ENCODE results near the gene SLC29A4. TPM values are rescaled to one million over a fixed set of nuclear protein-coding genes. Genes with fewer than 3 reads are reported as not detected.

Gene SLC29A4
- polyA plus RNA-seq, 4 donors = 19.9 to 29.6 (median 24.9) TPM

- DNase-seq (ENCODE audit: low read depth in 4 of 4, low spot score in 3 of 4) = no peak
These were observed 68.0 kb downstream of the SLC29A4 start for GRCh38 chr7:5350600-5351385.

DNA sequence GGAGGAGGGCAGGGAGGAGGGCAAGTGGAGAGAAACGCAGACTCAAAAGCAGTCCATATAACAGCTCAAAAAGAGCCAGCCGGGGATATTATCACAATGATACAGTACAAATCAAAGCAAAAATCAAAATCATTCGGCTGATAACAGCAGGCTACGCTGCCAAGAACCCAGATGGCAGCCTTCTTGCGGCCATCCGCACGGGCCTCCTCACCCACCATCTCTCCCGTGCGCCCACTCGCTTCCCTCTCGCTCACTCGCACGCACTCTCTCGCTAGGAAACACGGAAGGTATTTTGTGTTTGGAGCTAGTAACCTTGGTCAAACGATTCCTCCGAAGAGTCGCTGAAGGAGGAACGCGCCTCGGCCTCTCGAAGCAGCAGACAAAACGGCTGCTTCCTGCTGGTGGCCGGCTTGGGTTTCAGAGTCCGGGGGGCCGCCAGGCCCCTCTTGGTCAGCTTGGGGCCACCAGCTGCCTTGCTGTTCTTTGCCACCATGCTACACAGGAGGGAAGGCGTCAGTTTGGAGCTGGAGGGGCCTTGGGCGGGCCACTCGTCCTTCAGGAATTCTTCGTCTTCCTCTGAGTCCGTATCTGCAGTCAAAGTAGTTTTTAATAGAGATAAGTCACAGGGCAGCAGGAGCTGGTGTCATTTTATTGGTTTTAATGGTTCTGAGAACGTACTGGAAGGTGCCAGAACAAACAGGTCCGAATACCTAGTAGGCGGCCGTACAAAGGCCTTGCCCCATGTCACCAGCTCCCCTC lies 68.9 kb downstream of the SLC29A4 start:
- DNase-seq (ENCODE audit: low read depth in 4 of 4, low spot score in 3 of 4) = no peak

DNA sequence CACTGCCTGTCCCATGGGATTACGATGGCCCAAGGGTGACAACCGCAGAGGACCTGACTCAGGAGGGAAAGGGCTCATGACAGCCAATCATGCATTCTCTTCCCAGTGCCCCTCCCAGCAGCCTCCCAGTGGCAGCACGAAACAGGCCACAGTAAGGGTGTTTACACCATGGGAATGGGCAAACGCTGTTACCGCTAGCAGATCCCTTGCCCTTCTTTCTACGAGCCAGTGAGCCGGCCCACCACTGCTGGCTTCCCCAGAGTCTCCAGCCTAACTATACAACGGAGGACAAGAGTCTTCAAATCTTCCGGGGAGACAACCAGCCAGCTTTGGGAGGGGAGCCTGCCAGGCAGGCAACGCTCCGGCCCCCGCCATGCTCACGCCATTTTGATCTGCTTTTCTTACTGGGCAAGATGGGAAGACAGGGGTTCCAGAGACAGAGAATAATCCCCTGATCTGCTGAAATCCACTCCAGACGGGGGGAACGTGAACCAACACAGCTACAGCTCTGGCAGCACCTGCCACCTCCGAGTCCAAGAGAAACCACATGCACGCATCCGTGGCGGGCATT lies 69.8 kb downstream of the SLC29A4 start:
- no peak for DNase-seq (ENCODE audit: low read depth in 4 of 4, low spot score in 3 of 4)

DNA sequence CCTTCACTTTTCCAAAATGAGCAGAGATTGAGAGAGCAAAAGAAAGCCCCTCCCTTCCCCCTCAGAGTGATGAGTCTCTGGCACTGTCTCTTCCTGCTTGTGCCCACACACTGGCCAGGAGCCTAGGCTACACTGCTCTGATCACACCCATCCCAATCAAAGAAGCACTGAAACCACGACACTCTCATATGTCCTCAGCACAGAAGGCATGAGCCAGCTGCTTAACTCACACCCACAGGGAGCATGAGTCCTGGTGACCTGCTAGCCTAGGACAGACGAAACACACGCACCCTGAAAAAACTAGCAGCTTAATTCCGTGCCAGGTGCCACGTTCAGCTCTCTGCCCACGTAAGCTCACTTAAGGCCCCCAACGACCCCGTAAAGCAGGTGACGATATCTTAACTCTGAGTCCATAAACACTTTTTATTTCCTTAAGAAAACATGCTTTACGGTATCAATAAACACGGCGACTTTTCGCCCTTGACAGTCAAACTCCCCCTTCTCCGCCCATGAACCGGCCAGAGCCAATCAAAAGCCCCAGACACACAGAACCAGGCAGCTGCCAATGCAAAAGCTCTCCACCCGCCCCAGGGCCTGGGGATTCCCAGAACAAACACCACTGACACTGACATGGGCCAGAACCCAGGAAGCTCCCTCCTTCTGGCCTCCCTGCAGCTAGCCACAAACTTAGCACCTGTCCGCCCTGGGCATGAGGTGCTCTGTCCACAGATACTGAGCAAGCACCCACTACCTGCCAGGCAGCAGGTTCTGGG lies 71.9 kb downstream of the SLC29A4 start:
- no peak for DNase-seq (ENCODE audit: low read depth in 4 of 4, low spot score in 3 of 4)

Other genes with a start within 250 kb of the SLC29A4 start
- gene RBAK, start 237.1 kb upstream of the SLC29A4 start, polyA plus RNA-seq (ENCODE audit: insufficient read length in 4 of 4) = 10 to 100 TPM; 21.3 to 25.8 (median 23.2) TPM
- gene WIPI2, start 92.7 kb upstream of the SLC29A4 start, polyA plus RNA-seq (ENCODE audit: insufficient read length in 4 of 4) = 10 to 100 TPM; 63.8 to 71.8 (median 64.4) TPM
- 100 to 1,000 TPM in 3 of 4 donors, 10 to 100 TPM in 1; 93.2 to 130 (median 104) TPM for gene TNRC18, start 140.9 kb downstream of the SLC29A4 start, polyA plus RNA-seq (ENCODE audit: insufficient read length in 4 of 4)
- 1 to 10 TPM; 4.3 to 5.8 (median 4.6) TPM for gene FBXL18, start 230.9 kb downstream of the SLC29A4 start, polyA plus RNA-seq (ENCODE audit: insufficient read length in 4 of 4)
- gene ACTB, start 247.7 kb downstream of the SLC29A4 start, polyA plus RNA-seq (ENCODE audit: insufficient read length in 4 of 4) = 1,000 to 10,000 TPM; 3,392 to 3,997 (median 3,612) TPM